Sigmoid colon (tissue), 4 donors: ENCODE results near the gene IL1RAPL1.

ENCODE experiments used
- CTCF ChIP-seq, 4 experiments: fragments of 450-650 bp in 3 of 4; fragments of 200-600 bp in 1 of 4; IDR thresholded peaks; one replicate each; pipeline ENCODE4 v1.5.1; 2016 to 2019; ENCODE audit warnings: antibody characterized with exemption in 4 of 4, mild to moderate bottlenecking in 3 of 4, moderate library complexity in 2 of 4
- EP300 ChIP-seq, 4 donors: sonication (generic); formaldehyde crosslinking; IDR thresholded peaks; one replicate each; pipeline ENCODE4 v1.6.1; 2017; ENCODE audit warnings: antibody characterized with exemption in 4 of 4
- POLR2A ChIP-seq, 2 donors: fragments of 450-650 bp; IDR thresholded peaks; one replicate each; pipeline ENCODE4 v1.6.1; 2016; ENCODE audit warnings: antibody characterized with exemption in 2 of 2, mild to moderate bottlenecking in 2 of 2, moderate library complexity in 2 of 2
- POLR2AphosphoS5 ChIP-seq, 4 donors: sonication (generic); formaldehyde crosslinking; IDR thresholded peaks; one replicate each; pipeline ENCODE4 v1.6.1; 2017; ENCODE audit warnings: antibody characterized with exemption in 4 of 4

GRCh38 chrX:28549838-28550237 lies 37.4 kb upstream of the IL1RAPL1 start:
- TF ChIP-seq POLR2A (IDR thresholded peaks at IDR 0.05), result no peak
- no peak for TF ChIP-seq CTCF (IDR thresholded peaks at IDR 0.05)
- no peak for TF ChIP-seq POLR2AphosphoS5 (IDR thresholded peaks at IDR 0.05)
- TF ChIP-seq EP300 (IDR thresholded peaks at IDR 0.05), result no peak
